ENCODE data around the gene LASP1NB.
"Not testable (repeated sequence)": the region's sequence is repeated elsewhere in the genome, so short reads cannot be mapped to it uniquely, and the experiment has no call there.

Gene LASP1NB

DNA sequence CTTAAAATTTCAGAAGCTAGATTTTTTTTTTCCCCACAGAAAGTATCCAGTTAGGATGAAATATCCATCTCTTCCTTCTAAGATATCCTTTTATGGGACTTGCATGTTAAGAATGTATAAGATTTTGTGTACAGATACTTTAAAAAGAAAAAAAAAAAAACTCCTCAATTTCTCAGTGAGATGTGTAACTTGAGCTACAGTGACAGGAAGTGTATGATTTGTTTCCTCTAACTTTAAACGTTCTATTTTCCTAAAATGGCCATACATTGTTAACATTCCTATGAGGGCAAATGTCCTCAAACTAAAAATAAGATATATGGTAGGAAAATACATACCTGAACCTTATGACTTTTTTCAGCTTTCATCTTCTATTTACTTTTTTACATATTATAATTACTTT, 32.9 kb downstream of the LASP1NB start:
- Histone ChIP-seq H3K9ac (ENCODE audit: insufficient read length) (no peak overlapping the region), H3K36me3 (ENCODE audit: insufficient read depth, low read length) (no peaks in the 10 kb centered on the region), H3K9me3 (ENCODE audit: low read depth, low read length) (no peaks in the 10 kb centered on the region), H3K27ac (peak overlapping the region; percentile 44; the same call in 1 of the 2 replicates), H3K4me3 (no peak overlapping the region)
- no peak for DNase-seq (ENCODE audit: low read depth, low spot score)
- TF ChIP-seq EZH2 (IDR thresholded peaks at IDR 0.05) = no peak
- no peak for TF ChIP-seq POLR2AphosphoS5 (IDR thresholded peaks at IDR 0.05; ENCODE audit: borderline replicate concordance, low read depth, low read length)

- peak overlapping the region; percentile 44; the same call in 1 of the 2 replicates for H3K27ac ChIP-seq
- H3K9me3 ChIP-seq (ENCODE audit: low read depth, low read length) = no peaks in the 10 kb centered on the region
- H3K9ac ChIP-seq (ENCODE audit: insufficient read length) = no peak overlapping the region
- H3K4me3 ChIP-seq = no peak overlapping the region
- H3K36me3 ChIP-seq (ENCODE audit: insufficient read depth, low read length) = no peaks in the 10 kb centered on the region
- DNase-seq (ENCODE audit: low read depth, low spot score) = no peak
- TF ChIP-seq FOXP2 (optimal IDR thresholded peaks at IDR 0.05; ENCODE audit: control extremely low read depth, extremely low read length, insufficient read depth) (no peak), POLR2AphosphoS5 (IDR thresholded peaks at IDR 0.05; ENCODE audit: borderline replicate concordance, low read depth, low read length) (no peak)
Measured at GRCh38 chr17:38958756-38959155, 33.3 kb downstream of the LASP1NB start.

- Histone ChIP-seq H3K9ac (ENCODE audit: insufficient read length) (no peak overlapping the region), H3K9me3 (ENCODE audit: low read depth, low read length) (no peaks in the 10 kb centered on the region), H3K4me3 (no peak overlapping the region), H3K27ac (no peak overlapping the region), H3K36me3 (ENCODE audit: insufficient read depth, low read length) (no peaks in the 10 kb centered on the region)
- DNase-seq (ENCODE audit: low read depth, low spot score) = no peak
- TF ChIP-seq POLR2AphosphoS5 (IDR thresholded peaks at IDR 0.05; ENCODE audit: borderline replicate concordance, low read depth, low read length) (no peak), EZH2 (IDR thresholded peaks at IDR 0.05) (no peak), FOXP2 (optimal IDR thresholded peaks at IDR 0.05; ENCODE audit: control extremely low read depth, extremely low read length, insufficient read depth) (no peak)
Measured at GRCh38 chr17:38959508-38959907, 34.1 kb downstream of the LASP1NB start.

DNA sequence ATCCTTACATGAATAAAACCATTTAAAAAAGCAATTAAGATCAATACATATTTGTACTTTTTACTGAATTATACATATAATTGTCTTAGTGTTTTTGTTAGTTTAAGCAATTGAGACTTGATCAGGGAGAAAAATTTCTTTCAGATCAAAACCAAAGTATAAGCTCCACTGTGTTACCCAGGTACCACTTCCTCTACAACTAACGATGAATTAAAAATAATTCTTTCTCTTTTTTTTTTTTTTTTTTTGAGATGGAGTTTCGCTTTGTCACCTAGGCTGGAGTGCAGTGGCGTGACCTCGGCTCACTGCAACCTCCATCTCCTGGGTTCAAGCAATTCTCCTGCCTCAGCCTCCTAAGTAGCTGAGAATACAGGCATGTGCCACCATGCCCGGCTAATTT, 35.0 kb downstream of the LASP1NB start:
- no peaks in the 10 kb centered on the region for H3K36me3 ChIP-seq (ENCODE audit: insufficient read depth, low read length)
- no peak overlapping the region for H3K9ac ChIP-seq (ENCODE audit: insufficient read length)
- no peak for DNase-seq (ENCODE audit: low read depth, low spot score)
- H3K4me3 ChIP-seq = no peak overlapping the region
- H3K9me3 ChIP-seq (ENCODE audit: low read depth, low read length) = no peaks in the 10 kb centered on the region
- no peak overlapping the region for H3K27ac ChIP-seq
- no peak for TF ChIP-seq POLR2AphosphoS5 (IDR thresholded peaks at IDR 0.05; ENCODE audit: borderline replicate concordance, low read depth, low read length)
- no peak for TF ChIP-seq EZH2 (IDR thresholded peaks at IDR 0.05)
- no peak for TF ChIP-seq FOXP2 (optimal IDR thresholded peaks at IDR 0.05; ENCODE audit: control extremely low read depth, extremely low read length, insufficient read depth)

- Histone ChIP-seq H3K9me3 (ENCODE audit: low read depth, low read length) (no peaks in the 10 kb centered on the region), H3K36me3 (ENCODE audit: insufficient read depth, low read length) (no peaks in the 10 kb centered on the region), H3K9ac (ENCODE audit: insufficient read length) (no peak overlapping the region), H3K4me3 (no peak overlapping the region), H3K27ac (no peak overlapping the region)
- DNase-seq (ENCODE audit: low read depth, low spot score) = no peak
- TF ChIP-seq EZH2 (IDR thresholded peaks at IDR 0.05) (no peak), FOXP2 (optimal IDR thresholded peaks at IDR 0.05; ENCODE audit: control extremely low read depth, extremely low read length, insufficient read depth) (no peak), POLR2AphosphoS5 (IDR thresholded peaks at IDR 0.05; ENCODE audit: borderline replicate concordance, low read depth, low read length) (no peak)
Measured at GRCh38 chr17:38961413-38961812, 36.0 kb downstream of the LASP1NB start.

DNA sequence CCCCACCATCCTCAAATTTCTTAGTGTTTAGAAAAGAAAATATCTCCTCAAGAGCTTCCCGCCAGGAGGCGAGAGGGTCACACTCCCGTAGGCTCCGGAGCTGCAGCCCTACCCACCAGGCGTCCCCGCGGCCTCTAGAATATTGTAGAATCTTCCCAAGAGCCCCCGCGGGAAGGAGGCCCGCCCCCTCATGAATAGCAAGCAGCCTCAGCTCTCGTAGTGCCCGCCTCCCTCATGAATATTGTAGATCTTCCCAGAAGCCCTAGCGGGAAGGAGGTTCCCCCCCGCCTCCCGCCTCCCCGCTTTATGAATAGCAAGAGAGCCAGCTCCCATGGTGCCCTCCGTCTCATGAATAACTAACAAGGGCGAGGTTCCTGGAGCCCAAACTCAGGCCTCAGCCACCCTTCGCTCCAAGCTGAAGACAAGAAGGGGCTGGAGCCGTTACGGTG, 41.9 kb downstream of the LASP1NB start, which contains the start of gene FBXO47:
FBXO47 (minus strand) TSS at position 114 of the 449 bp plus-strand sequence. CDS start 4,378 bp downstream, outside the sequence.
- no peak within 1 kb of the TSS for H3K27ac ChIP-seq
- no peak for DNase-seq (ENCODE audit: low read depth, low spot score)
- H3K9me3 ChIP-seq (ENCODE audit: low read depth, low read length) = no peaks in the 10 kb centered on the region
- H3K4me3 ChIP-seq = no peak within 1 kb of the TSS
- no peak within 1 kb of the TSS for H3K9ac ChIP-seq (ENCODE audit: insufficient read length)
- TF ChIP-seq POLR2AphosphoS5 (IDR thresholded peaks at IDR 0.05; ENCODE audit: borderline replicate concordance, low read depth, low read length) (no peak), FOXP2 (optimal IDR thresholded peaks at IDR 0.05; ENCODE audit: control extremely low read depth, extremely low read length, insufficient read depth) (no peak), EZH2 (IDR thresholded peaks at IDR 0.05) (no peak)
- H3K36me3 ChIP-seq (ENCODE audit: insufficient read depth, low read length) = no peaks in the 10 kb centered on the region

DNA sequence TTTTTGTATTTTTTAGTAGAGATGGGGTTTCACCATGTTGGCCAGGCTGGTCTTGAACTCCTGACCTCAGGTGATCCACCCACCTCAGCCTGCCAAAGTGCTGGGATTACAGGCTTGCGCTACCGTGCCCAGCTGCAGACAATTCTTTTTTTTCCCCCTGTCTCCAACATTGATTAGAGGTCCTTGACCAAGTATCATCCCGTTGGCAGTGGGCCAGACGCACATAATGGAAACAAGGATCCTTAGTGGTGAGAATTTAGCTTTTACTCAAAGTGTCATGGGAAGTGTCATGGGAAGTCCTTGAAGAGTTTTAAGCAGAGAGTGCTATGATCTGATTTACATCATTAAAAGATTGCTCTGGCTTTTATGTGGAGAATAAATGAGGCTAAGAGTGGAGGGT, 43.9 kb downstream of the LASP1NB start:
- Histone ChIP-seq H3K9me3 (ENCODE audit: low read depth, low read length) (no peaks in the 10 kb centered on the region), H3K4me3 (no peak overlapping the region), H3K27ac (no peak overlapping the region), H3K9ac (ENCODE audit: insufficient read length) (no peak overlapping the region), H3K36me3 (ENCODE audit: insufficient read depth, low read length) (no peaks in the 10 kb centered on the region)
- no peak for TF ChIP-seq EZH2 (IDR thresholded peaks at IDR 0.05)
- TF ChIP-seq POLR2AphosphoS5 (IDR thresholded peaks at IDR 0.05; ENCODE audit: borderline replicate concordance, low read depth, low read length) = no peak
- TF ChIP-seq FOXP2 (optimal IDR thresholded peaks at IDR 0.05; ENCODE audit: control extremely low read depth, extremely low read length, insufficient read depth) = no peak
- DNase-seq (ENCODE audit: low read depth, low spot score) = no peak

- no peak overlapping the region for H3K4me3 ChIP-seq
- no peaks in the 10 kb centered on the region for H3K9me3 ChIP-seq (ENCODE audit: low read depth, low read length)
- DNase-seq (ENCODE audit: low read depth, low spot score) = no peak
- H3K36me3 ChIP-seq (ENCODE audit: insufficient read depth, low read length) = no peaks in the 10 kb centered on the region
- no peak overlapping the region for H3K9ac ChIP-seq (ENCODE audit: insufficient read length)
- TF ChIP-seq FOXP2 (optimal IDR thresholded peaks at IDR 0.05; ENCODE audit: control extremely low read depth, extremely low read length, insufficient read depth) = no peak
- TF ChIP-seq EZH2 (IDR thresholded peaks at IDR 0.05) = no peak
- TF ChIP-seq POLR2AphosphoS5 (IDR thresholded peaks at IDR 0.05; ENCODE audit: borderline replicate concordance, low read depth, low read length) = no peak
- no peak overlapping the region for H3K27ac ChIP-seq
Measured at GRCh38 chr17:38970128-38970527, 44.7 kb downstream of the LASP1NB start.

DNA sequence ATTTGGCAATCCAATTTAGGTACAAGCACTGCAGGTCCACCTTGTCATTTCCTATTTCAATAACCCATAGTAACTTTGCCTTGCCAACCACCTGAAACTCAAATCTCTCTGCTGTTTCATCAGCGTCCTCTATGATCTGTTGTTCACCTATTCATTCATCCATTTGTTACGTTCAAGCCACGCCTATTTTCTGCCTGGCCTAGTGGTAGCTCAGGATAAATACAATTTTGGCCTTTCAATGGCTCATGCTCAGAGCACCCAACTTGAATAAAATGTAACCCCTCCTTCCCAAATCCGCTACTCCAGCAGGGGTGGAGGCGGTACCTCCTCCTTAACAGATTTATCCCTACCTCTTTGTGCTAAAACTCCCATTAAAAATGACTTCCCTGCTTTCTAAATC, 45.4 kb downstream of the LASP1NB start:
- no peaks in the 10 kb centered on the region for H3K36me3 ChIP-seq (ENCODE audit: insufficient read depth, low read length)
- H3K27ac ChIP-seq = no peak overlapping the region
- no peak for DNase-seq (ENCODE audit: low read depth, low spot score)
- no peak overlapping the region for H3K9ac ChIP-seq (ENCODE audit: insufficient read length)
- no peaks in the 10 kb centered on the region for H3K9me3 ChIP-seq (ENCODE audit: low read depth, low read length)
- H3K4me3 ChIP-seq = no peak overlapping the region
- TF ChIP-seq FOXP2 (optimal IDR thresholded peaks at IDR 0.05; ENCODE audit: control extremely low read depth, extremely low read length, insufficient read depth) (no peak), EZH2 (IDR thresholded peaks at IDR 0.05) (no peak)

GRCh38 chr17:38976187-38976551, 50.8 kb downstream of the LASP1NB start:
- DNase-seq (ENCODE audit: low read depth, low spot score); H3K9me3 ChIP-seq (ENCODE audit: low read depth, low read length); H3K4me3 ChIP-seq; H3K36me3 ChIP-seq (ENCODE audit: insufficient read depth, low read length); H3K27ac ChIP-seq; H3K9ac ChIP-seq (ENCODE audit: insufficient read length): not testable (repeated sequence)
